Stomach (tissue), 4 donors: ENCODE results near the gene SPAM1.

Source experiments
- EP300 ChIP-seq: sonication (generic); formaldehyde crosslinking; IDR thresholded peaks from one replicate; pipeline ENCODE4 v1.6.1; 2017; ENCODE audit warnings: antibody characterized with exemption
- POLR2A ChIP-seq, 4 donors: fragments of 450-650 bp; IDR thresholded peaks; one replicate each; pipeline ENCODE4 v1.6.1; 2016; ENCODE audit warnings: antibody characterized with exemption in 4 of 4, control low read depth in 2 of 4, mild to moderate bottlenecking in 1 of 4, moderate library complexity in 1 of 4
- POLR2AphosphoS5 ChIP-seq, 3 donors: sonication (generic); formaldehyde crosslinking; IDR thresholded peaks; one replicate each; pipeline ENCODE4 v1.6.1; 2016; ENCODE audit warnings: antibody characterized with exemption in 3 of 3
- TF ChIP-seq, protein P1 (sequence below), 7 experiments: fragments of 450-650 bp in 4 of 7; fragments of 200-600 bp in 3 of 7; sonication (generic) in 3 of 7; IDR thresholded peaks; one replicate each; pipeline ENCODE4 v1.5.1; 2016 to 2019; ENCODE audit warnings: antibody characterized with exemption in 7 of 7, control low read depth in 2 of 7, mild to moderate bottlenecking in 1 of 7

DNA sequence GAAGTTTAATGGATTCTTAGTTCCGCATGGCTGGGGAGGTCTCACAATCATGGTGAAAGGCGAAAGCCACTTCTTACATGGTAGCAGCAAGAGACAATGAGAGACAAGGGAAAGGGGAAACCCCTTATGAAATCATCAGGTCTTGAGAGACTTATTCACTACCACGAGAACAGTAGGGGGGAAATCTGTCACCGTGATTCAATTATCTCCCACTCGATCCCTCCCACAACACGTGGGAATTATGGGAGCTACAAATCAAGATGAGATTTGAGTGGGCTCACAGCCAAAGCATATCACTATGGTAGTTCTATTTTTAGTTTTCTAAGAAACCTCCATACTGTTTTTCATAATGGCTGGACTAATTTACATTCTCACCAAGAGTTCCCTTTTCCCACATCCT is 36.7 kb downstream of the SPAM1 start:
- TF ChIP-seq, protein P1, sequence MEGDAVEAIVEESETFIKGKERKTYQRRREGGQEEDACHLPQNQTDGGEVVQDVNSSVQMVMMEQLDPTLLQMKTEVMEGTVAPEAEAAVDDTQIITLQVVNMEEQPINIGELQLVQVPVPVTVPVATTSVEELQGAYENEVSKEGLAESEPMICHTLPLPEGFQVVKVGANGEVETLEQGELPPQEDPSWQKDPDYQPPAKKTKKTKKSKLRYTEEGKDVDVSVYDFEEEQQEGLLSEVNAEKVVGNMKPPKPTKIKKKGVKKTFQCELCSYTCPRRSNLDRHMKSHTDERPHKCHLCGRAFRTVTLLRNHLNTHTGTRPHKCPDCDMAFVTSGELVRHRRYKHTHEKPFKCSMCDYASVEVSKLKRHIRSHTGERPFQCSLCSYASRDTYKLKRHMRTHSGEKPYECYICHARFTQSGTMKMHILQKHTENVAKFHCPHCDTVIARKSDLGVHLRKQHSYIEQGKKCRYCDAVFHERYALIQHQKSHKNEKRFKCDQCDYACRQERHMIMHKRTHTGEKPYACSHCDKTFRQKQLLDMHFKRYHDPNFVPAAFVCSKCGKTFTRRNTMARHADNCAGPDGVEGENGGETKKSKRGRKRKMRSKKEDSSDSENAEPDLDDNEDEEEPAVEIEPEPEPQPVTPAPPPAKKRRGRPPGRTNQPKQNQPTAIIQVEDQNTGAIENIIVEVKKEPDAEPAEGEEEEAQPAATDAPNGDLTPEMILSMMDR (IDR thresholded peaks at IDR 0.05): no peak
- TF ChIP-seq POLR2A (IDR thresholded peaks at IDR 0.05) (no peak), POLR2AphosphoS5 (IDR thresholded peaks at IDR 0.05) (no peak), EP300 (no peak)
